ENCODE measurements around the gene KRTAP9-3. TPM values are rescaled to one million over a fixed set of nuclear protein-coding genes. Genes with fewer than 3 reads are reported as not detected.
"Not testable (repeated sequence)": the region's sequence is repeated elsewhere in the genome, so short reads cannot be mapped to it uniquely, and the experiment has no call there.

KRTAP9-3 gene, protein sequence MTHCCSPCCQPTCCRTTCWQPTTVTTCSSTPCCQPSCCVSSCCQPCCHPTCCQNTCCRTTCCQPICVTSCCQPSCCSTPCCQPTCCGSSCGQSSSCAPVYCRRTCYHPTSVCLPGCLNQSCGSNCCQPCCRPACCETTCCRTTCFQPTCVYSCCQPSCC
- not detected for total RNA-seq

DNA sequence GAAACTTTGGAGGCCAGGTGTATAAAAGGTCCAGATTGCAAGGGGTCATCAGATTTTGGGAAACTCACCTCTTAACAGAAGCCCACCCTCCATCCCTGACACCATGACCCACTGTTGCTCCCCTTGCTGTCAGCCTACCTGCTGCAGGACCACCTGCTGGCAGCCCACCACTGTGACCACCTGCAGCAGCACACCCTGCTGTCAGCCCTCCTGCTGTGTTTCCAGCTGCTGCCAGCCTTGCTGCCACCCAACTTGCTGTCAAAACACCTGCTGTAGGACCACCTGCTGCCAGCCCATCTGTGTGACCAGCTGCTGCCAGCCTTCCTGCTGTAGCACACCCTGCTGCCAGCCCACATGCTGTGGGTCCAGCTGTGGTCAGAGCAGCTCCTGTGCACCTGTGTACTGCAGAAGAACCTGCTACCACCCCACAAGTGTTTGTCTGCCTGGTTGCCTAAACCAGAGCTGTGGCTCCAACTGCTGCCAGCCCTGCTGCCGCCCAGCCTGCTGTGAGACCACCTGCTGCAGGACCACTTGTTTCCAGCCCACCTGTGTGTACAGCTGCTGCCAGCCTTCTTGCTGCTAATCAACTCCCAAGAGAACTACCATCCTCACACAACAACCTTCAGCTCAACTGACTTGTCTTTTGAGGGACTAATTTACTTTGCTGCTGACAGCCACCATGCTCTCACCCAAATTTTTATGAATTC lies at the start of gene KRTAP9-3:
TSS of gene KRTAP9-3 (plus strand) at position 51 of the 707 bp plus-strand sequence. CDS start at position 104, 53 bp downstream.
- TF ChIP-seq, protein P1, sequence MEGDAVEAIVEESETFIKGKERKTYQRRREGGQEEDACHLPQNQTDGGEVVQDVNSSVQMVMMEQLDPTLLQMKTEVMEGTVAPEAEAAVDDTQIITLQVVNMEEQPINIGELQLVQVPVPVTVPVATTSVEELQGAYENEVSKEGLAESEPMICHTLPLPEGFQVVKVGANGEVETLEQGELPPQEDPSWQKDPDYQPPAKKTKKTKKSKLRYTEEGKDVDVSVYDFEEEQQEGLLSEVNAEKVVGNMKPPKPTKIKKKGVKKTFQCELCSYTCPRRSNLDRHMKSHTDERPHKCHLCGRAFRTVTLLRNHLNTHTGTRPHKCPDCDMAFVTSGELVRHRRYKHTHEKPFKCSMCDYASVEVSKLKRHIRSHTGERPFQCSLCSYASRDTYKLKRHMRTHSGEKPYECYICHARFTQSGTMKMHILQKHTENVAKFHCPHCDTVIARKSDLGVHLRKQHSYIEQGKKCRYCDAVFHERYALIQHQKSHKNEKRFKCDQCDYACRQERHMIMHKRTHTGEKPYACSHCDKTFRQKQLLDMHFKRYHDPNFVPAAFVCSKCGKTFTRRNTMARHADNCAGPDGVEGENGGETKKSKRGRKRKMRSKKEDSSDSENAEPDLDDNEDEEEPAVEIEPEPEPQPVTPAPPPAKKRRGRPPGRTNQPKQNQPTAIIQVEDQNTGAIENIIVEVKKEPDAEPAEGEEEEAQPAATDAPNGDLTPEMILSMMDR (IDR thresholded peaks at IDR 0.05; ENCODE audit: low read depth): not testable (repeated sequence)

DNA sequence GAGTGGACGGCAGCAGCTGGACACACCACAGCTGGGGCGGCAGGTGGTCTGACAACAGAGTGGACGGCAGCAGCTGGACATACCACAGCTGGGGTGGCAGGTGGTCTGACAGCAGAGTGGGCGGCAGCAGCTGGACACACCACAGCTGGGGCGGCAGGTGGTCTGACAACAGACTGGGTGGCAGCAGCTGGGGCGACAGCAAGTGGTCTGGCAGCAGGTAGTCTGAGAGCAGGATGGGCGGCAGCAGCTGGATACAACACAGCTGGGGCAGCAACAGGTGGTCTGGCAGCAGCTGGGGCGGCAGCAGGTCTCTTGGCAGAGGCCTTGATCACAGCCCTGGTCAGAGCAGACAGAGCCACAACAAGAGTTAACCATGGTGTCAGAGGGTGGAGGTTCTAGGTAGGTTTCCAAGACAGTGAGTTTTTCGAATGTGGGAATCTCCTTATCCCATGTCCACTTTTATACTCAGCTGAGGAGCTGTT lies 47.7 kb upstream of the KRTAP9-3 start, which contains the start of gene KRTAP4-1:
TSS of gene KRTAP4-1 (minus strand) at position 432 of the 482 bp plus-strand sequence. CDS start at position 375, 57 bp downstream.
- TF ChIP-seq, protein P1 (IDR thresholded peaks at IDR 0.05; ENCODE audit: low read depth): no peak

DNA sequence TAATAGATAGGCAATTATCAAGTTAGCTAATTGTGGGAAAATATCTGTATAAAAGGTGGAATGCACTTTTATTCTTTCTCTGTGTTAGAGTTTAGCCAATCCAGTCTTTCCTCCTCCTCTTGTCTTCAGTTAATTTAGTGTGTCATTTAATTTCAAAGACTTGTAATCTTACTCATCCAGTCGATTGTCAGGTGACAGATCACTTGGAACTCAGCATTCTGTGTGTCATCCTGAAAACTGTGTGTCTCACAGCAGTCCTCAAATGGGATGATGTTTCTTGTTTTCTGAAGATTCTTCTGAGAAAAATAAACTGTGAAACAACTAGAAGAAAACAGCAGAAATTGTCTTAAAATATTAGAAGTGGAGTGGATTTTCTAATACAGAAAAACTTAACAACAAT lies 47.2 kb upstream of the KRTAP9-3 start:
- TF ChIP-seq, protein P1 (IDR thresholded peaks at IDR 0.05; ENCODE audit: low read depth): no peak

DNA sequence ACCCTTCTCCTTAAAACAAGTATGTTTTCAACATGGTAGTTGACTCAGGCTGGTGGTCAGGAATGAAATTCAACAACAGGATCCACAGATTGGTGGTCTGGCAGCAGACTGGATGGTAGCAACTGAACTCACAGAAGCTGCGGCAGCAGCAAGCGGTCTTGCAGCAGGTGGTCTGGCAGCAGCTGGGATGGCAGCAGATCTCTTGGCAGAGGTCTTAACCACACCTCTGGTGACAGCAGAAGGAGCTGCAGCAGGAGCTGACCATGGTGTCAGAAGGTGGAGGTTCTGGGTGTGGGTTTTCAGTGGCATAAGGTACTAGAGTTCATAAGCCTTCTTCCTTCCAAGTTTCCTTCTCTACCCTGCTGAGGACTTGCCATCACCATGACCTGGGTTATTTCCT lies 45.4 kb upstream of the KRTAP9-3 start:
- TF ChIP-seq, protein P1 (IDR thresholded peaks at IDR 0.05; ENCODE audit: low read depth): no peak

DNA sequence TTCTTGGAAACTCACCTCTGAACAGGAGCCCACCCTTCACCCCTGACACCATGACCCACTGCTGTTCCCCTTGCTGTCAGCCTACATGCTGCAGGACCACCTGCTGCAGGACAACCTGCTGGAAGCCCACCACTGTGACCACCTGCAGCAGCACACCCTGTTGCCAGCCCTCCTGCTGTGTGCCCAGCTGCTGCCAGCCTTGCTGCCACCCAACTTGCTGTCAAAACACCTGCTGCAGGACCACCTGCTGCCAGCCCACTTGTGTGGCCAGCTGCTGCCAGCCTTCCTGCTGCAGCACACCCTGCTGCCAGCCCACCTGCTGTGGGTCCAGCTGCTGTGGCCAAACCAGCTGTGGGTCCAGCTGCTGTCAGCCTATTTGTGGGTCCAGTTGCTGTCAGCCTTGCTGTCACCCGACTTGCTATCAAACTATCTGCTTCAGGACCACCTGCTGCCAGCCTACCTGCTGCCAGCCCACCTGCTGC lies 42.4 kb upstream of the KRTAP9-3 start, which contains the start of gene KRTAP9-1:
TSS of gene KRTAP9-1 (plus strand) at position 51 of the 482 bp plus-strand sequence. CDS start at position 51, 0 bp downstream.
- TF ChIP-seq, protein P1 (IDR thresholded peaks at IDR 0.05; ENCODE audit: low read depth): not testable (repeated sequence)

DNA sequence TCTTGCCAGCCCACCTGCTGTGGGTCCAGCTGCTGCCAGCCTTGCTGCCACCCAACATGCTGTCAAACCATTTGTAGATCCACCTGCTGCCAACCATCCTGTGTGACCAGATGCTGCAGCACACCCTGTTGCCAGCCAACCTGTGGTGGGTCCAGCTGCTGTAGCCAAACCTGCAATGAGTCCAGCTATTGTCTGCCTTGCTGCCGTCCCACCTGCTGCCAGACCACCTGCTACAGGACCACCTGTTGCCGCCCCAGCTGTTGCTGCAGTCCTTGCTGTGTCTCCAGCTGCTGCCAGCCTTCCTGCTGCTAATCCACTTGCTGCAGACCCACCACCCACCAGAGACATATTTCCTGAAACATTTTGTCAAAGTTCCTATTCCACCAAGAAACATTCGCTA lies 41.9 kb upstream of the KRTAP9-3 start:
- TF ChIP-seq, protein P1 (IDR thresholded peaks at IDR 0.05; ENCODE audit: low read depth): no peak

DNA sequence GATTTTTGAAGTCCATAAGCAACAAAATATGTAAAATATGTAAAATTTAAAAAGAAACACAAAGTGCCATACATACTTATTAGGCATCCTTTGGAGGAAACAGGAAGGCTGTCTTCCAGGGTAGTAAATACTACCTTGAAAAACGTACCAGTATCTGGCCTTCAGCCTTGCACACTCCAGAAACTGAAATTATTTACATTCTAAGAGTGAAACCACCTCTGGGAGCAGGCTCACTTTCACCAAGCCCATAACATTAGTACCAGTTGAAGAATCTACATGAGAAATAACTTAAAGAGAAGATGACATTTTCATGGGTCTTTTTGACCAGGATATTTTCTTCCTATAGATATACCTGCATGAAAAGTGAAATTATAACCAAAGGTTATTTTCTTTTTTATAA lies 36.2 kb upstream of the KRTAP9-3 start:
- TF ChIP-seq, protein P1 (IDR thresholded peaks at IDR 0.05; ENCODE audit: low read depth): no peak
